Skin epidermis (tissue), 12 donors: Measurements from ENCODE around the gene OR2G6.
"Not testable (repeated sequence)": the region's sequence is repeated elsewhere in the genome, so short reads cannot be mapped to it uniquely, and the experiment has no call there.

ENCODE experiments used
- H3K27ac ChIP-seq, 21 experiments: fragments of 200-600 bp; sonication (generic) in 11 of 21; one replicate each; pipeline ENCODE4 v1.5.0; 2020; ENCODE audit warnings: mild to moderate bottlenecking in 3 of 21, inconsistent platforms in 2 of 21, moderate library complexity in 2 of 21
- H3K4me3 ChIP-seq, 7 experiments: fragments of 200-600 bp; sonication (generic) in 2 of 7; one replicate each; pipeline ENCODE4 v1.5.0; 2020; ENCODE audit warnings: inconsistent platforms in 2 of 7, mild to moderate bottlenecking in 2 of 7, moderate library complexity in 1 of 7

OR2G6 gene

GRCh38 chr1:248573856-248574255 lies 66.0 kb downstream of the OR2G6 start:
- H3K27ac ChIP-seq, H3K4me3 ChIP-seq: not testable (repeated sequence)

GRCh38 chr1:248574657-248575056 lies 66.8 kb downstream of the OR2G6 start, which contains the start of gene OR2T34:
TSS of gene OR2T34 (minus strand) at chr1:248574757. CDS start at chr1:248574757, 0 bp downstream.
- not testable (repeated sequence) for H3K27ac ChIP-seq, H3K4me3 ChIP-seq

- H3K27ac ChIP-seq, result no peak overlapping the region
- no peak overlapping the region for H3K4me3 ChIP-seq
These were observed 68.5 kb downstream of the OR2G6 start for GRCh38 chr1:248576260-248576980.
